ENCODE data around the gene PACS2.

The PACS2 gene

DNA sequence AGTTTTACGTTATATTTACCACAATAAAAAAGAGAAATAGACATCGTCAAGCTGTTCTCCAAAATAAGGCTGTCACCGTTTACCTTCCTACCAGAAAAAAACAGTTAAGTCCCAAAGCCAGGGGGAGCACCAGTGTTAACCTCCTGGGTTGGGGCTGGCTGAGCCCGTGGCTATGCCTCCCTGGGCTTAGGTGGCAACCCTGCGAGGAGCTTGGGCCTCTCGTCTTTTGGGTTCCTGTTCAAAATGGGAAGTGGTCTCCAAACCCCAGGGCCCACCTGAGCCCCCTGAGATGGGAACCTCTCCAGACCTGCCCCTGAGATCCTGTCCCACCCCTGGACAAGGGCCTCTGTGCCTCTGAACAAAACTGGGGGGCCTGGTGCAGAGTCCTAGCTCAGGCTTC, 22.9 kb downstream of the PACS2 start:
- TF ChIP-seq, protein P1, sequence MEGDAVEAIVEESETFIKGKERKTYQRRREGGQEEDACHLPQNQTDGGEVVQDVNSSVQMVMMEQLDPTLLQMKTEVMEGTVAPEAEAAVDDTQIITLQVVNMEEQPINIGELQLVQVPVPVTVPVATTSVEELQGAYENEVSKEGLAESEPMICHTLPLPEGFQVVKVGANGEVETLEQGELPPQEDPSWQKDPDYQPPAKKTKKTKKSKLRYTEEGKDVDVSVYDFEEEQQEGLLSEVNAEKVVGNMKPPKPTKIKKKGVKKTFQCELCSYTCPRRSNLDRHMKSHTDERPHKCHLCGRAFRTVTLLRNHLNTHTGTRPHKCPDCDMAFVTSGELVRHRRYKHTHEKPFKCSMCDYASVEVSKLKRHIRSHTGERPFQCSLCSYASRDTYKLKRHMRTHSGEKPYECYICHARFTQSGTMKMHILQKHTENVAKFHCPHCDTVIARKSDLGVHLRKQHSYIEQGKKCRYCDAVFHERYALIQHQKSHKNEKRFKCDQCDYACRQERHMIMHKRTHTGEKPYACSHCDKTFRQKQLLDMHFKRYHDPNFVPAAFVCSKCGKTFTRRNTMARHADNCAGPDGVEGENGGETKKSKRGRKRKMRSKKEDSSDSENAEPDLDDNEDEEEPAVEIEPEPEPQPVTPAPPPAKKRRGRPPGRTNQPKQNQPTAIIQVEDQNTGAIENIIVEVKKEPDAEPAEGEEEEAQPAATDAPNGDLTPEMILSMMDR (IDR thresholded peaks at IDR 0.05; ENCODE audit: low read depth, low read length, missing control alignments), result no peak
- in situ Hi-C loops (cut with HindIII; ENCODE audit: low pct_ligation_motif_present, low sequenced_read_pairs), result no loop called here
- Histone ChIP-seq H3K36me3 (replicated peaks) (no peaks in the 10 kb centered on the region), H3K27me3 (replicated peaks) (no peaks in the 10 kb centered on the region), H3K4me3 (ENCODE audit: low read depth, low read length) (no peak overlapping the region), H3K27ac (no peak overlapping the region)
- DNase-seq, result no peak

DNA sequence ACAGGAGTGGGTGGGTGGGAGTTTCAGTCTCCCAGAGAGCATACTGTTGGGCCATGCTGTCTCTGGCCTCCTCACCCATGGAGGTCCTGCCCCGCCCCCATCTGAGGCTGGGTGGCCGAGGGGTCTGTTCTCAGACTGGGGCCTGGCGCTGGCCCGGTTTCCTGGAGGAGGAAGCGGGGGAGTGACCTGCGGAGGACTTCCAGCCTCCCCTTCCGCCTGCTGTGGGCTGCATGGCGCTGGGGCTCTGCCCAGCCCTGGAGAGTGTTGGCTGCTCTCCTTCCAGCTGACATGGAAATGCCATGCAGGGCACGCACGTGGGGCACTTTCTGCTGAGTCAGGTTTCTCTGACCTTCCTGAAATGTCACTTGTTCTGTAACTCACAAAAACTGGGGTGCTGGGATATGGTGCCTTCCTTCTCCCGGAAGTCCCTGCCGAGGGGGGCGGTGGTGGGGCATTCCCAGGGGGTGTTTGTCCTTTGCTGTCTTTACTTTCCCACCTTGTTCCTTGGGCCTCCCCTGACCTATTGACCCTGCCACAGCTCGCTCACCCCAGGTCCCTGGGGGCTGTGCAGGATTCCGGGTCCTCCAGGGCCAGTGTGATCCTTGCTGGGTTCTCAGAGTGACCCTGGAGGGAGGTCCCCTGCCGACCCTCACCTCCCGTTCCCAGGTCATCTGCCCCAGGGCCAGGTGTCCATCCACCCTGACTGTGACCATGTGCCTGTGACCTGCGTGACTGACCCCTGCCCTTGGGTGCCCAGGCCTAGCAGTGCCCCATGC, 23.6 kb downstream of the PACS2 start:
- Histone ChIP-seq H3K4me3 (ENCODE audit: low read depth, low read length) (no peak overlapping the region), H3K36me3 (replicated peaks) (no peaks in the 10 kb centered on the region), H3K27ac (no peak overlapping the region), H3K27me3 (replicated peaks) (no peaks in the 10 kb centered on the region)
- in situ Hi-C loops (cut with HindIII; ENCODE audit: low pct_ligation_motif_present, low sequenced_read_pairs), result no loop called here
- no peak for DNase-seq
- TF ChIP-seq, protein P1 (IDR thresholded peaks at IDR 0.05; ENCODE audit: low read depth, low read length, missing control alignments), result no peak

DNA sequence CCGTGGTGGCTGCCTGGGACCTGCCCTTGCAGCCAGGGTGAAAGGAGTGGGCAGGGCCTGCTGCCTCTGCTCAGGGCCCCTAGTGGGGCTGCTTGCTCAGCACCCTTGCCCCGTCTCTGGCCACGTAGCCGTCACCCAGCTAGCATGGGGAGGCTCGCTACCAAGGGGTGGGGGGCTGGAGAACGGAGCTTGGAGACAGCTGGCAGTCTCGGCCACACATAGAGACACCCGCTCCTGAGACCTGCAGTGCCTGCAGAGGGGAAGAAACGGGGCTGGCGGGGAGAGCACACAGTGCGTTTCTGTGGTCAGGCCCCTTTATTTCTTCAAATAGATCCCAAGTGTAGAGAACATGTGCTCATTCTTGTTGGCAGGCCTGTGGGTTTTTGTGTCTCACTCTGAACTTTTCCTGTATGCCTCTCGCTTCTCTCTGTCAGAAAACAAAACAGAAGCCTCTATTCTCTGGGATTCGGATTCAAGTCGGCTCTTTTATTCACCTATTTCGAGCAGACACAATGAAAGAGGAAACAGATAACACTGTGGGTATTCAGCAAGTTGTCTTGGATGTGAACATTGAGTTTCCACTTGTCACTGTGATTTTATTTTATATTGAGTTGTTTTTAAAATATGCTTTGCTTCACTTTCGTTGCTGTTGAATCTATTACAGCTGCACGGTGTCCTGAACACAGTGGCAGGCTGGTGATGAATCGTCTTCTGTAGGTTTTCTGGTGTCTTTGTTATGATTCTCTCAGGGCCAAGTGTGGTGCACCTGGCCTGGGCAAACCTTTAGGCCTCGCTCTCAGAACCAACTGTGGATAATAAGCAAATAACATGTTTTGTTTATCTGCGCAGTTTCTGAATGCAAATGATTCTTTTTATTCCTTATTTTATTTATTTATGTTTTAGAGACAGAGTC, 26.5 kb downstream of the PACS2 start:
- in situ Hi-C loops (cut with HindIII; ENCODE audit: low pct_ligation_motif_present, low sequenced_read_pairs), result no loop called here
- Histone ChIP-seq H3K4me3 (ENCODE audit: low read depth, low read length) (no peak overlapping the region), H3K27me3 (replicated peaks) (no peaks in the 10 kb centered on the region), H3K36me3 (replicated peaks) (no peaks in the 10 kb centered on the region), H3K27ac (no peak overlapping the region)
- TF ChIP-seq, protein P1 (IDR thresholded peaks at IDR 0.05; ENCODE audit: low read depth, low read length, missing control alignments), result no peak
- no peak for DNase-seq

GRCh38 chr14:105343194-105343593, 28.6 kb downstream of the PACS2 start:
- H3K4me3 ChIP-seq (ENCODE audit: low read depth, low read length), result no peak overlapping the region
- in situ Hi-C loops (cut with HindIII; ENCODE audit: low pct_ligation_motif_present, low sequenced_read_pairs), result no loop called here
- TF ChIP-seq, protein P1 (IDR thresholded peaks at IDR 0.05; ENCODE audit: low read depth, low read length, missing control alignments), result no peak

DNA sequence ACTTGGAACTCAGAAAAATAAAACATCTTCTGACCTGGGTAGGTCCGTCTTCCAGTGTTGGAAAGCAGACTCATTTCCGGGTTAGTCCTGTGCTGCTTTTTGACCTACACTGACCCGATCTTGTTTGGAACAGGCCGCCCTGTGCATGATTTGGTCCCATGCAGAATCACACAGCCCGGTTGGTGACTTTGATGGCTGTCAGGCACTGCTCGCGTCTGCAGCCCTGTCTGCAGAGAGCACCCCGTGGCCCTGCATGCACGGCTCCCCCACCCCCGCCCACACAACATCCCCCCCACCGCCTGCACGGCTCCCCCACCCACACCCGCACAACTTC, 31.6 kb downstream of the PACS2 start:
- DNase-seq, result no peak
- in situ Hi-C loops (cut with HindIII; ENCODE audit: low pct_ligation_motif_present, low sequenced_read_pairs), result no loop called here
- H3K4me3 ChIP-seq (ENCODE audit: low read depth, low read length), result no peak overlapping the region
- TF ChIP-seq, protein P1 (IDR thresholded peaks at IDR 0.05; ENCODE audit: low read depth, low read length, missing control alignments), result no peak
- no peaks in the 10 kb centered on the region for H3K36me3 ChIP-seq (replicated peaks)
- H3K27ac ChIP-seq, result no peak overlapping the region
- no peaks in the 10 kb centered on the region for H3K27me3 ChIP-seq (replicated peaks)

More at GRCh38 chr14:105343194-105343593, 28.6 kb downstream of the PACS2 start:
- H3K27me3 ChIP-seq (replicated peaks), result no peaks in the 10 kb centered on the region
- DNase-seq, result no peak
- no peak overlapping the region for H3K27ac ChIP-seq
- H3K36me3 ChIP-seq (replicated peaks), result no peaks in the 10 kb centered on the region

Data from brain microvascular endothelial cell (primary cell).